ENCODE results near the gene WDR62. TPM values are rescaled to one million over a fixed set of nuclear protein-coding genes. Genes with fewer than 3 reads are reported as not detected.

The WDR62 gene
- total and polyA plus RNA-seq, 2 of the 8 experiments (the other 6 are each of a cell fraction or from before 2014, with no cell fraction given) = 28.2 to 39.5 TPM

DNA sequence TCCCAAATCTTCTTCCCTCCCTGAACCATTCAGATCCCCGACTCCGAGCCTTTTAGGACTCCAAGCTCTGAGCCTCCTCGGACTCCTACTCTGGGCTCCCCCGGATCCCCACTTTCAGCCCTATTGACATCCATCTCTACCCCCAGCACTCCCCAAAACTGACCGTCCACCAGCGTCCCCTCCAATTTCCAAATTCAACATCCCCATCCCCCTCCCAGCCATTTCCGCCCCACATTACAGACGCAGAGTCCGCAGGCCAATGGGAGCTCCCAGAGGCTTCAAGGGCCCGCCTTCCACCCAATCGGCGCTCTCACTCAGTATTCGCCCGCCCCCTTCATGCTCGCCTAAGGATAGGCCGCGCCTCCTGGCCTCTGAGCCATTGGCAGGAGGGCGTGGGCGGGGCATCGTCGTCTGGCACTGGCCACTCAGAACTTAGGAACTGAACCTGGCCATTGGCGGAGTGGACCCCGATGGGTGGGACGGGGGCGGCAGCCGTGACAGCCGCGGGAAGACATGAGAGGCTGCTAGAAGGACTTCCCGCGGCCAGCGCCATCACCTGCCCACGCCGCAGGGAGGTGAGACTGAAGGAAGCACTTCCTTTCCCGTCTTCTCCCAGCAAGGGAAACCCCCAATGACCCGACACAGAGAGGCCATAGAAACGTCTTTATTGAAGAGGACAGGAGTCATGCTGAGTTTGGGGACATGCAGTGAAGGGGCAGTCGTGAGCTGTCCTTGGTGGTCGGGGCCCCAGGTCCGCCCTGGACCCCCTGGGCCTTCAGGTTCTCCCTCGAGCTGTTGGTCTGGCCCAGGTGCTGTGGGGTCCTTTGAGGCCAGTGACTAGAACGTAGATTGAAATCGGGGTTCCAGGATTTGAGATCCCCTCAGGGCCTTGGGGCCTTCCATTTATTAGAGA is 40.4 kb upstream of the WDR62 start, which contains the start of gene ALKBH6 (continued):
- TF ChIP-seq, protein P1, sequence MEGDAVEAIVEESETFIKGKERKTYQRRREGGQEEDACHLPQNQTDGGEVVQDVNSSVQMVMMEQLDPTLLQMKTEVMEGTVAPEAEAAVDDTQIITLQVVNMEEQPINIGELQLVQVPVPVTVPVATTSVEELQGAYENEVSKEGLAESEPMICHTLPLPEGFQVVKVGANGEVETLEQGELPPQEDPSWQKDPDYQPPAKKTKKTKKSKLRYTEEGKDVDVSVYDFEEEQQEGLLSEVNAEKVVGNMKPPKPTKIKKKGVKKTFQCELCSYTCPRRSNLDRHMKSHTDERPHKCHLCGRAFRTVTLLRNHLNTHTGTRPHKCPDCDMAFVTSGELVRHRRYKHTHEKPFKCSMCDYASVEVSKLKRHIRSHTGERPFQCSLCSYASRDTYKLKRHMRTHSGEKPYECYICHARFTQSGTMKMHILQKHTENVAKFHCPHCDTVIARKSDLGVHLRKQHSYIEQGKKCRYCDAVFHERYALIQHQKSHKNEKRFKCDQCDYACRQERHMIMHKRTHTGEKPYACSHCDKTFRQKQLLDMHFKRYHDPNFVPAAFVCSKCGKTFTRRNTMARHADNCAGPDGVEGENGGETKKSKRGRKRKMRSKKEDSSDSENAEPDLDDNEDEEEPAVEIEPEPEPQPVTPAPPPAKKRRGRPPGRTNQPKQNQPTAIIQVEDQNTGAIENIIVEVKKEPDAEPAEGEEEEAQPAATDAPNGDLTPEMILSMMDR (IDR thresholded peaks at IDR 0.05; ENCODE audit: control extremely low read depth in 1 of 3, insufficient read depth in 1 of 3, low read depth in 1 of 3, low read length in 3 of 3) = peak in 1 of 3 experiments; percentile 3; a peak in 1 of 4 replicates
- no peak for TF ChIP-seq FOSL1 (IDR thresholded peaks at IDR 0.05; ENCODE audit: insufficient read depth, low read depth, low read length)
- TF ChIP-seq SP1 (IDR thresholded peaks at IDR 0.05; ENCODE audit: low read depth, low read length) = peak; percentile 92
- 0 out of 2 replicates have a peak, but pooled peaks have one; percentile 4 for TF ChIP-seq YY1 (IDR thresholded peaks at IDR 0.05; ENCODE audit: low read depth, low read length)
- TF ChIP-seq, protein P2, sequence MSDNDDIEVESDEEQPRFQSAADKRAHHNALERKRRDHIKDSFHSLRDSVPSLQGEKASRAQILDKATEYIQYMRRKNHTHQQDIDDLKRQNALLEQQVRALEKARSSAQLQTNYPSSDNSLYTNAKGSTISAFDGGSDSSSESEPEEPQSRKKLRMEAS (IDR thresholded peaks at IDR 0.05) = peak; percentile 54
- TF ChIP-seq, protein P3, sequence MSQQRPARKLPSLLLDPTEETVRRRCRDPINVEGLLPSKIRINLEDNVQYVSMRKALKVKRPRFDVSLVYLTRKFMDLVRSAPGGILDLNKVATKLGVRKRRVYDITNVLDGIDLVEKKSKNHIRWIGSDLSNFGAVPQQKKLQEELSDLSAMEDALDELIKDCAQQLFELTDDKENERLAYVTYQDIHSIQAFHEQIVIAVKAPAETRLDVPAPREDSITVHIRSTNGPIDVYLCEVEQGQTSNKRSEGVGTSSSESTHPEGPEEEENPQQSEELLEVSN (IDR thresholded peaks at IDR 0.05) = 0 out of 2 replicates have a peak, but pooled peaks have one; percentile 20
- TF ChIP-seq SIRT6 (IDR thresholded peaks at IDR 0.05; ENCODE audit: low read length) = no peak
- peak in 1 of 2 experiments; percentile 86; a peak in 2 of 4 replicates for TF ChIP-seq HDAC2 (IDR thresholded peaks at IDR 0.05; ENCODE audit: borderline replicate concordance in 1 of 2, low read depth in 2 of 2, low read length in 2 of 2)
- no peak for TF ChIP-seq EP300 (IDR thresholded peaks at IDR 0.05; ENCODE audit: borderline replicate concordance in 1 of 2, low read depth in 2 of 2, low read length in 2 of 2)
- peak; percentile 25; the same call in 1 of the 2 replicates for TF ChIP-seq PHF8 (conservative IDR thresholded peaks at IDR 0.05; ENCODE audit: low read depth, low read length)
- TF ChIP-seq HDAC6 (IDR thresholded peaks at IDR 0.05; ENCODE audit: low read depth, low read length) = no peak
- peak; percentile 77 to 78; a peak in 3 of 4 replicates for TF ChIP-seq SIN3A (conservative IDR thresholded peaks at IDR 0.05 in 1 of 2, IDR thresholded peaks at IDR 0.05 in 1 of 2; ENCODE audit: low read depth in 1 of 2, low read length in 2 of 2)
- peak; percentile 88; the same call in 1 of the 2 replicates for TF ChIP-seq EGR1 (IDR thresholded peaks at IDR 0.05; ENCODE audit: borderline replicate concordance, low read depth, low read length)
- no peak for TF ChIP-seq CEBPB (IDR thresholded peaks at IDR 0.05; ENCODE audit: low read depth, low read length)
- peak; percentile 84; the same call in 1 of the 2 replicates for TF ChIP-seq SP4 (IDR thresholded peaks at IDR 0.05; ENCODE audit: low read length)
